HG02763 (cell line): Measurements from ENCODE around the gene FIGLA.

Source experiments
- ATAC-seq: cut with Tn5 transposase; IDR thresholded peaks from one replicate; pipeline ENCODE4 v1.9.1; 2021; ENCODE audit warnings: mild to moderate bottlenecking, moderate library complexity; ENCODE audit not compliant: unreplicated experiment

Gene FIGLA

GRCh38 chr2:70790136-70790828 is at the start of gene FIGLA:
TSS of gene FIGLA (minus strand) at chr2:70790643. CDS start at chr2:70790638, 5 bp downstream.
- no peak for ATAC-seq

GRCh38 chr2:70837980-70838925 is 47.8 kb upstream of the FIGLA start:
- no peak for ATAC-seq

DNA sequence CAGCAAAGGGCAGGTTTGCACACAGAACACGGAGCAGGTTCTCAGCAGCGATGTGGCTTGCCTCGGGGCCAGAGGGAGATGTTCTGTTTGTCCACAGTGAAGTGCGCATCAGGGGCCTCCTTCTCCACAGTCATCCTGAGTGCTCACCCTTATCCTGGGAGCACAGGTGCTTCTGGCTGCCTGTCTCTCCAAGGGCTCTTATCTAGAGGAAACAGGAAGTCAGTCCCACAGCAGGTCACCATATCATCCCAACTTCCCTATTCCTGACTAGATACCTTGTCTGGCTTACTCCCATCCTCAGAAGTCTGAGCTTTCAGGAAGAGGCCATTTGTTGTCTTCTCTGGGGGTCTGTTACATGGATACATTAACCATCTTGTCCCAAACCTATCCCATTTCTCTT is 45.2 kb upstream of the FIGLA start, which contains the start of gene CD207:
TSS of gene CD207 (minus strand) at position 174 of the 400 bp plus-strand sequence. CDS start at position 134, 40 bp downstream.
- ATAC-seq, result no peak

DNA sequence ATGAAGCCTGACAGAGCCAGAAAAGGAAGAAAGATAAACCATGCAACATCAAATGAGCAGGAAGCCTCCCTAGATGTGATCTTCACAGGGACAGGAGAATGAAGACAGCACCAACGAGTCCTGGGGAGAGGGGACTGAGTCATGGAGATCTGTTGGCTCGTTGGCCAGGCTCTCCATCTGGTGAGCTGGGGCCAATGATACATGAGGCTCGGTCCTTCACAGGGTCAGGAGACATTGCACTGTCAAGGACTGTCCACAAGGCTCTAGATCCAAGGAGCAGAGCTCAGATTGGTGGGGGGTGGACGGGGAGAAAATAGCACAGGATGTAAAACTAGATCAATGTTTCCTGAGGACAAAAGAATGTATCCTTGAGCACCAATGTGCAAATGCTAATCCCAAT is 44.4 kb upstream of the FIGLA start:
- no peak for ATAC-seq

DNA sequence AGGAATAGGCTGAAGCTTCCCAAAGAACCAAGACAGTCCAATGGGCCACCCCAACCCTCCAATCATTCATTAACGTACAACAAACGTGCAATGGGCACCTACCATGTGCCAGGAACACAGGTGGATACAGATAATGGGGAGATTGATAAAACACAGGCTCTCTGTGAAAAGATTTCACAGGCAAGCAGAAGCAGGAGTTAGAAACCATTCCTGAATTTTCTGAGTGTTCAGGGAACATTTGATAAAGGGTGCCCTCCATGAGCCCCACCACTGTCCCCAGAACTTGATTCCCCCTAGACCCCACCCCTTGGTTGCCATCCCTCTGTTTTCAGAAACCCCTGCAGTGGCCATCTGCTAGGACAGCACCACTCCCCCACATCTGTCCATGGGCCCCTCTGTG is 43.7 kb upstream of the FIGLA start:
- no peak for ATAC-seq

DNA sequence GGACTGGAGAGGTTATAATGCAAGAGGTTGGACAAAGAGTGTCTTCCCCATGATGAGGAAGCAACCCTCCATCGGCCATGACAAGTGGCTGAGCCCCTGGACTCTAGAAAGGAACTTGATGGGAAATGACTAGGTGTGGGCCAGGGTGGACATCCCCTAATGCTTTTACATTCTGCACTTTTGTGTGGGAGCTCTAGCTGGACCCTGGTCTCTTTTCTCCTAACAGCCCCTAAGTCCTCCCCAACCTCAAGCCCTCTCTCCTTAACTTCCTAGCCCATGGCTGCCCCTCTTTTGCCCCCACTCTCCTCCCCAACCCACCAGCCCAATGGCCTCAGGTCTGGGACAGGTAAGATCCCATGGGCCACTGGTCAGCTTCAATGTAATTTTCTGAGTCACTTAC is 42.8 kb upstream of the FIGLA start:
- ATAC-seq, result no peak

- no peak for ATAC-seq
Measured at GRCh38 chr2:70832386-70832785, 41.9 kb upstream of the FIGLA start.

DNA sequence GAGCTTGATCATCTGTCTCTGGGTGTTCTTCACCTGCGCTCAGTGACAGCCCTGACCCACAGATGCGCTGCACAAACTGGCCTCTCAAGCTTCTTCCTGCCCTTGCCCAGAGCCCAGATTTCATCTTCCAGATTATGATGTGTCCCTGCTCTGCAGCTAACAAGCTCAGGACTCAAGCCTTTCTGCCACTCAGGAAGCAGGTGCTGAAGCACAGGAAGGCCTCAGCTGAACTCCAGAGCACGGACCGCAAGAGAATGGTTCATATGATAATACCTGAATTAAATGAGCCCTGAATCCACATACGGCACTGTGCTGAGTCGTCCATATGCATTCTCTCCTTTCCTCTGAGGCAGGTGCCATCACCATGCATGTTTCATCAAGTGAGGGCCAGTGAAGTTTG is 41.4 kb upstream of the FIGLA start:
- ATAC-seq, result no peak

DNA sequence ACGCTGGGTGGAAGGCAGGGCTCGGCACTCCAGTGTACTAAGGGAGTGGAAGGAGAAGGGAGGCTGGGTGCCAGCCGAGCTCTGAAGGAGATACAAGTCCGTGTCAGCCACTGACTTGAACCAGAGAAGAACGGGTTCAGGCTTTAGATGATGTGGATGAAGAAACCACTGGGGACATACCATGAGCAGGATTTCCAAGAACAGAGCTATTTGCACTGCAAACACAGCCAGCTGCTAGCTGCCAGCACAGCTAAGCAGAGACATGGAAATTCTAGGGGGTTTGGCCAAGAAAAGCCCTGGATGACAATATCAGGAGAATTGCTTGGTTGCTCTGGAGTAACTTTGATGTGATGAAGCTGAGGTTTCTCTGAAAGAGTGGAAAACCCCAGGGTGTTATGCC is 39.9 kb upstream of the FIGLA start:
- no peak for ATAC-seq

- ATAC-seq, result no peak
Measured at GRCh38 chr2:70829916-70830315, 39.5 kb upstream of the FIGLA start.

DNA sequence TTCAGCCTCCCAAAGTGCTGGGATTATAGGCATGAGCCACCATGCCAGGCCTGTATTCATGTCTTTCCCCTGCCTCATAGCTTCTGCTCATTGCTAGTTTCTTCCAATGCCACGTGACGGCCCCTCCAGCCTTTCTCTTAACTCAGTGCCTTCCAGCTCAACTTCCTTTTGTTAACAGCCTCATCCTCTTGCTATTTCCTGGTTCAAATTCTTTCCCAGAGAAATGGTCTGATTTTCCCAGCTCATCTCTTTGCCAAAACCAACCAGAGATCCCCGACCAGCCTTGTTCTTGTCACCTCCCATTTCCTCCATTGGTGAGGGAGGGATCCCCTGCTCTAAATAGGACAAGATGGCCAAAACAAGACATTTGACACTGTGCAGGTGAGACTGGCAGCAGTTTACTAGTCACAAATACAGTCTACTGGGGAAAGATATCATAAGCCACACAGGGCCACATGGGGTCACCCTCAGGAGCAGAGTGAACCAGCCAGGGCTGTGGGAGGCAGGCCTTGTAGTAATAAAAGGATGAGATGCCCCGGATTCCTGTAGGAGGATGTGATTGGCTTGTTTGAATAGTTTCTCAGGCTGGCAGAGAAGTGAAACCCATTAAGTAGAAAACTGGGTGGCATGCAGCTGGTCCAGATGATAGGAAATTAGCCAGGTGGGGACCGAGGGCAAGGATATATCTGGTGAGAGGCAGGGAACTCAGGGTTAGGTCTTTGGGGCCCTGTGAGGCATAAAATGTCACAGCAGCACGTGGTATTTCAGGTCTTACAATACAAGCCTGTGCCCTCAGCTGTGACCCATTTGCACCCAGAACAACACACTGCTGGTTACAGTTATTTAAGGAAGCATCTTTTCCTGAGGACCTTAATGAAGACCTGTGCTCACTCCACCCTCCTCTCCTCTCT is 38.7 kb upstream of the FIGLA start:
- no peak for ATAC-seq

DNA sequence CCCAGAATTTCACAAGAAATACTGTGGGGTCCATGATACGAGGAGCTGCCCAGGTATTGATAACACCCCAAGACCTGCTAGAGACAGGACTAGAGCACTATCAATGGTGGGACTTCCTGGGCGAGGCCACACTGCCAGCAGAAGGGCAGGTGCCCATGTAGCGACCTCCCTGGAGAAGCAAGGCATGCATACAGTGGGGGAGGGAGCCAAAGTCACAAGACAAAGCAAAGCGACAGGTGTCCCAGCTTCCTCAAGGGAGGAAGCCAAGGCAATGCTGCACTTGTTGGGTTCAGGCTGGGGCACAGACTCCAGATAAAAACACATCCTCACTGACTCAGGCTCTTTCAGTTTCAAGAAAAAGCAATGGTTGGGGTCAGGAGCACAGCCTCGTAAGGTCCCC is 37.7 kb upstream of the FIGLA start:
- no peak for ATAC-seq

GRCh38 chr2:70827388-70827787 is 36.9 kb upstream of the FIGLA start:
- ATAC-seq, result no peak

- ATAC-seq, result no peak
Measured at GRCh38 chr2:70826696-70827350, 36.4 kb upstream of the FIGLA start.

DNA sequence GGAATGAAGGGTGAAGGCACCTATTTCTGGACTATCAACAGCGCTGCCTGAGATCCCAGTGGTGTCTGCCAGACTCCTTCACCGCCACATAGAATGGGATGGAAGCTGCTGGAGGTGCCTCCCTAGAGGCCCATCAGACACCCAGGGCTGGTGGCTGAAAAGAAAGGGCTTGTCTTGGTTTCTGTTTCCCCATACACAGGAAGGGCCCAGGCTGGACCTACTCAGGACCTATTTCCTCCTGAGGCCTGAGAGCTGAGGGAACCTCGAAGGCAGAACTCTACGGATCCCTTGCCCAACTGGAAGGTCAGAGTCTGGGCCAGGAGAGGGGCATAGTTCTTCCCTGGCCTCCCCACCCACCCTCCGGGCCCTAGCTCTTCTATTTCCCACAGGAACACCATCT is 32.8 kb upstream of the FIGLA start:
- no peak for ATAC-seq

GRCh38 chr2:70822843-70823242 is 32.4 kb upstream of the FIGLA start:
- no peak for ATAC-seq

GRCh38 chr2:70820499-70820898 is 30.1 kb upstream of the FIGLA start, which contains the start of gene CLEC4F:
TSS of gene CLEC4F (minus strand) at chr2:70820599. CDS start at chr2:70820523, 76 bp downstream.
- ATAC-seq, result no peak

DNA sequence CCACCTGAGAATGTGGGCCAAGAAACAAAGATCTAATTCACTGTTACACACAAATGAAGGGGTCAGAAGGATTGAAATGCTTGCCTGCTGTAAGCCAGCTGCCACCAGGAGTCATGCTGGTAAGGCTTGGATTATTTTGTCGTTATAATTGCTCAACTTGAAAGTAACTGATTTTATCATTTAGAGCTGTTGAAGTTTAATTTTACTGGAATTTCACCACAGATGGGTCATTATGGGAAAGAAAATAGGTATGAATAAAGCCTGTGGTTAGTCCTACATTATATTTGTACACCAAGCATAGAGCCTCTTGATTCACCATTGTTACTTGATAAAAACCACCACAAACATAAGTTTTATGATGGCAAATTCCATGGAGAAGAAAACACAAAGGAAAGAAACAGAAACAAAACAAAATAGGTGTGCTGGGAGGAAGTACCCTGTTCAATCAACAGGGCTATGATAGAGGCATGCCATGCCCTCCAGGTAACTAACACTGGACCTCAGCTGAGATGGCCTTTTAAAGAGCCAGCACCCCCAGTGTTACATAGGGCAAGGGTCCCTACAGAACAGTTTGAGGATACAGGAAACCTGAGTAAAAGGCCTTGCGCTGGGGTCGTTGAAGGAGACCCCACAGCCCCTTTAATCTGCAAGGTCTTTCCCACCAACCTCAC is 27.0 kb upstream of the FIGLA start:
- no peak for ATAC-seq

DNA sequence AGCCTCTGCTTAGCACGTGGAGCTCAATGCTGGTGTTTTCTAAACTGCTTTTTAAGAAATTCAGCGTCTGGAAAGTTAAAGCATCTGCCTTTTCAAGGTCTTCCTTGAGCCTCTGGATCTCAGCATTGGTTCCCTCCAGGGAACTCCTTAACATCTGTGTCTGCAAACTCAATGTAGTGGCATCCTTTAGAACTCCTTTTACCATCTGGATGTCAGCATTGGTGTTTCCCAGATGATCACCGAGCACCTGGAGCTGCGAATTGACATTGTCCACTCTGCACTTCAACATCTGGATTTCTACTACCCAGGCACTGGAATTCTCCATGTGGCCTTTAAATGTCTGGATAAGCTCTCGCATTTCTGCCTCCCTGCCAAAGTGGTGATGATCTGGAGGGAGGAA is 26.3 kb upstream of the FIGLA start:
- no peak for ATAC-seq
